Body of pancreas (tissue), 4 donors: ENCODE results near the gene ATG4B. TPM values are rescaled to one million over a fixed set of nuclear protein-coding genes. Genes with fewer than 3 reads are reported as not detected.

ENCODE experiments used
- ATAC-seq: fragments of 150-250 bp; one replicate; pipeline ENCODE4 v1.9.1; 2016
- DNase-seq, 4 donors: peaks; one replicate each; pipeline ENCODE4 v3.0.0-alpha.2; 2019
- H3K27ac ChIP-seq, 4 donors: fragments of 200-600 bp; sonication (generic); 1 replicate in 3 of 4; 2 replicates in 1 of 4; pipeline versions ENCODE4 v1.5.1 to v1.6.1; 2016 to 2019; ENCODE audit warnings: mild to moderate bottlenecking in 1 of 4, mixed read lengths in 1 of 4, moderate library complexity in 1 of 4
- H3K27me3 ChIP-seq, 2 donors: fragments of 200-600 bp; sonication (generic); one replicate each; pipeline ENCODE4 v1.6.0; 2016; ENCODE audit warnings: mild to moderate bottlenecking in 1 of 2
- H3K36me3 ChIP-seq, 2 donors: fragments of 200-600 bp; sonication (generic); replicated peaks in 1 of 2; 2 replicates each; pipeline ENCODE4 v1.5.1; 2016; ENCODE audit warnings: low read depth in 2 of 2; ENCODE audit not compliant: insufficient read depth in 1 of 2
- H3K4me1 ChIP-seq: fragments of 200-600 bp; sonication (generic); one replicate; pipeline ENCODE4 v1.6.0; 2016
- H3K4me3 ChIP-seq, 2 donors: fragments of 200-600 bp; sonication (generic); 1 replicate in 1 of 2; 2 replicates in 1 of 2; pipeline ENCODE4 v1.5.1; 2016 to 2019
- H3K9me3 ChIP-seq, 3 donors: fragments of 200-600 bp; sonication (generic); 1 replicate in 2 of 3; 2 replicates in 1 of 3; pipeline ENCODE4 v1.5.1; 2016
- POLR2A ChIP-seq, 3 donors: fragments of 450-650 bp; IDR thresholded peaks; one replicate each; pipeline ENCODE4 v1.6.1; 2016; ENCODE audit warnings: antibody characterized with exemption in 3 of 3, mild to moderate bottlenecking in 2 of 3
- WGBS, 2 donors: methylation state at CpG; one replicate each; pipeline ENCODE4 v1.1.5; 2017; 5-methylcytosine and 5-hydroxymethylcytosine counted together
- intact Hi-C: fragments of 100-400 bp; cut with DNase I; formaldehyde crosslinking; loops from one replicate; pipeline ENCODE4 v1.15.1; 2023
- total RNA-seq, 2 donors: library from RNA; depleted of rRNA; stranded (reverse); fragments of >200 nt; gene quantifications; one replicate each; pipeline ENCODE4 v1.1.0, GENCODE V29; 2016
- TF ChIP-seq, protein P1 (sequence below), 7 experiments: fragments of 450-650 bp in 4 of 7; fragments of 200-600 bp in 3 of 7; sonication (generic) in 3 of 7; IDR thresholded peaks; one replicate each; pipeline ENCODE4 v1.5.1; 2016 to 2019; ENCODE audit warnings: antibody characterized with exemption in 7 of 7

ATG4B gene
- total RNA-seq, 2 donors from 2014 or later: 27.5 to 54.4 TPM

- TF ChIP-seq, protein P1, sequence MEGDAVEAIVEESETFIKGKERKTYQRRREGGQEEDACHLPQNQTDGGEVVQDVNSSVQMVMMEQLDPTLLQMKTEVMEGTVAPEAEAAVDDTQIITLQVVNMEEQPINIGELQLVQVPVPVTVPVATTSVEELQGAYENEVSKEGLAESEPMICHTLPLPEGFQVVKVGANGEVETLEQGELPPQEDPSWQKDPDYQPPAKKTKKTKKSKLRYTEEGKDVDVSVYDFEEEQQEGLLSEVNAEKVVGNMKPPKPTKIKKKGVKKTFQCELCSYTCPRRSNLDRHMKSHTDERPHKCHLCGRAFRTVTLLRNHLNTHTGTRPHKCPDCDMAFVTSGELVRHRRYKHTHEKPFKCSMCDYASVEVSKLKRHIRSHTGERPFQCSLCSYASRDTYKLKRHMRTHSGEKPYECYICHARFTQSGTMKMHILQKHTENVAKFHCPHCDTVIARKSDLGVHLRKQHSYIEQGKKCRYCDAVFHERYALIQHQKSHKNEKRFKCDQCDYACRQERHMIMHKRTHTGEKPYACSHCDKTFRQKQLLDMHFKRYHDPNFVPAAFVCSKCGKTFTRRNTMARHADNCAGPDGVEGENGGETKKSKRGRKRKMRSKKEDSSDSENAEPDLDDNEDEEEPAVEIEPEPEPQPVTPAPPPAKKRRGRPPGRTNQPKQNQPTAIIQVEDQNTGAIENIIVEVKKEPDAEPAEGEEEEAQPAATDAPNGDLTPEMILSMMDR (IDR thresholded peaks at IDR 0.05): peak in 2 of 7 experiments; percentile 9 to 52
- TF ChIP-seq POLR2A (IDR thresholded peaks at IDR 0.05): peak; percentile 86 to 93 (median 88)
- Histone ChIP-seq H3K36me3 (peaks cover 0 to 9% of the 10 kb centered on the region in 2 donors), H3K27me3 (no peaks in the 10 kb centered on the region), H3K4me1 (peaks cover 21% of the 10 kb centered on the region), H3K9me3 (no peaks in the 10 kb centered on the region), H3K4me3 (peak within 1 kb of the TSS; percentile 52 to 80), H3K27ac (peak within 1 kb of the TSS; percentile 86 to 100 (median 98))
- WGBS, 2 donors: 1% methylated on average over 85 of the region's 96 CpGs; no CpG with 5 or more reads in 1 of the 2 donors
- ATAC-seq: peak; percentile 89
- peak; percentile 98 to 99 (median 98) for DNase-seq
- intact Hi-C loops: no loop called here
Observed at GRCh38 chr2:241701399-241702154, 64.1 kb downstream of the ATG4B start, which contains the start of gene ING5. TSS of gene ING5 (plus strand) at chr2:241702039. CDS start at chr2:241702066, 27 bp downstream.

GRCh38 chr2:241702155-241703031 lies 64.9 kb downstream of the ATG4B start:
- H3K4me3 ChIP-seq: peak overlapping the region; percentile 52 to 80
- peaks cover 21% of the 10 kb centered on the region for H3K4me1 ChIP-seq
- WGBS, 2 donors: 1% methylated on average over 58 of the region's 98 CpGs; no CpG with 5 or more reads in 1 of the 2 donors
- H3K36me3 ChIP-seq: peaks cover 0 to 10% of the 10 kb centered on the region in 2 donors
- DNase-seq (peak; percentile 86 to 92 (median 88)), ATAC-seq (peak; percentile 83)
- H3K9me3 ChIP-seq: no peaks in the 10 kb centered on the region
- intact Hi-C loops: no loop called here
- peak overlapping the region; percentile 86 to 100 (median 98) for H3K27ac ChIP-seq
- TF ChIP-seq POLR2A (IDR thresholded peaks at IDR 0.05): peak in 1 of 3 donors; percentile 30
- TF ChIP-seq, protein P1 (IDR thresholded peaks at IDR 0.05): peak; percentile 20 to 64 (median 58)
- H3K27me3 ChIP-seq: no peaks in the 10 kb centered on the region

- Histone ChIP-seq H3K4me3 (peak overlapping the region; percentile 52 to 80), H3K27me3 (no peaks in the 10 kb centered on the region), H3K27ac (peak overlapping the region; percentile 86 to 100 (median 98)), H3K36me3 (peaks cover 0 to 11% of the 10 kb centered on the region in 2 donors), H3K9me3 (no peaks in the 10 kb centered on the region), H3K4me1 (peaks cover 21% of the 10 kb centered on the region)
- TF ChIP-seq, protein P1 (IDR thresholded peaks at IDR 0.05): no peak
- no peak for TF ChIP-seq POLR2A (IDR thresholded peaks at IDR 0.05)
- 43 to 56% methylated on average over 8 to 11 of the region's 11 CpGs for WGBS, 2 donors
- DNase-seq (peak in 2 of 4 donors; percentile 23 to 44), ATAC-seq (no peak)
- intact Hi-C loops: no loop called here
Observed at GRCh38 chr2:241703032-241703604, 65.6 kb downstream of the ATG4B start.

- no peak for TF ChIP-seq POLR2A (IDR thresholded peaks at IDR 0.05)
- TF ChIP-seq, protein P1 (IDR thresholded peaks at IDR 0.05): no peak
- Histone ChIP-seq H3K9me3 (no peaks in the 10 kb centered on the region), H3K36me3 (peaks cover 9 to 21% of the 10 kb centered on the region in 2 donors), H3K27ac (no peak overlapping the region), H3K4me3 (no peak overlapping the region), H3K27me3 (no peaks in the 10 kb centered on the region), H3K4me1 (peaks cover 13% of the 10 kb centered on the region)
- WGBS, 2 donors: 92 to 99% methylated on average over 6 of the region's 6 CpGs
- no peak for DNase-seq
- intact Hi-C loops: no loop called here
- no peak for ATAC-seq
Observed at GRCh38 chr2:241706537-241706936, 69.0 kb downstream of the ATG4B start.
